ENCODE results near the gene NXPE3.

The NXPE3 gene

GRCh38 chr3:101796077-101796680 lies 17.2 kb downstream of the NXPE3 start:
- H3K4me3 ChIP-seq (ENCODE audit: low read depth, low read length): no peak overlapping the region
- no peak for DNase-seq (ENCODE audit: low read depth)

GRCh38 chr3:101801174-101801573 lies 22.2 kb downstream of the NXPE3 start:
- no peak overlapping the region for H3K4me3 ChIP-seq (ENCODE audit: low read depth, low read length)
- DNase-seq (ENCODE audit: low read depth): no peak

- no peak overlapping the region for H3K4me3 ChIP-seq (ENCODE audit: low read depth, low read length)
- no peak for DNase-seq (ENCODE audit: low read depth)
Measured at GRCh38 chr3:101802179-101802578, 23.2 kb downstream of the NXPE3 start.

GRCh38 chr3:101803173-101803782 lies 24.3 kb downstream of the NXPE3 start:
- DNase-seq (ENCODE audit: low read depth): no peak
- H3K4me3 ChIP-seq (ENCODE audit: low read depth, low read length): no peak overlapping the region

- no peak overlapping the region for H3K4me3 ChIP-seq (ENCODE audit: low read depth, low read length)
- DNase-seq (ENCODE audit: low read depth): no peak
Measured at GRCh38 chr3:101803939-101804338, 24.9 kb downstream of the NXPE3 start.

GRCh38 chr3:101806491-101806890 lies 27.5 kb downstream of the NXPE3 start:
- no peak overlapping the region for H3K4me3 ChIP-seq (ENCODE audit: low read depth, low read length)
- no peak for DNase-seq (ENCODE audit: low read depth)

GRCh38 chr3:101807888-101808287 lies 28.9 kb downstream of the NXPE3 start:
- no peak overlapping the region for H3K4me3 ChIP-seq (ENCODE audit: low read depth, low read length)
- DNase-seq (ENCODE audit: low read depth): no peak

- no peak for DNase-seq (ENCODE audit: low read depth)
- H3K4me3 ChIP-seq (ENCODE audit: low read depth, low read length): no peak overlapping the region
Measured at GRCh38 chr3:101809178-101810021, 30.4 kb downstream of the NXPE3 start.

- DNase-seq (ENCODE audit: low read depth): no peak
- no peak overlapping the region for H3K4me3 ChIP-seq (ENCODE audit: low read depth, low read length)
Measured at GRCh38 chr3:101810022-101810418, 31.0 kb downstream of the NXPE3 start.

- H3K4me3 ChIP-seq (ENCODE audit: low read depth, low read length): no peak overlapping the region
- no peak for DNase-seq (ENCODE audit: low read depth)
Measured at GRCh38 chr3:101811875-101812274, 32.9 kb downstream of the NXPE3 start.

- DNase-seq (ENCODE audit: low read depth): no peak
- no peak overlapping the region for H3K4me3 ChIP-seq (ENCODE audit: low read depth, low read length)
Measured at GRCh38 chr3:101812895-101813294, 33.9 kb downstream of the NXPE3 start.

- no peak for DNase-seq (ENCODE audit: low read depth)
- H3K4me3 ChIP-seq (ENCODE audit: low read depth, low read length): no peak overlapping the region
Measured at GRCh38 chr3:101813817-101814440, 34.9 kb downstream of the NXPE3 start.

GRCh38 chr3:101814835-101815234 lies 35.8 kb downstream of the NXPE3 start:
- DNase-seq (ENCODE audit: low read depth): no peak
- no peak overlapping the region for H3K4me3 ChIP-seq (ENCODE audit: low read depth, low read length)

- DNase-seq (ENCODE audit: low read depth): no peak
Measured at GRCh38 chr3:101816215-101817149, 37.5 kb downstream of the NXPE3 start.

GRCh38 chr3:101817992-101818391 lies 39.0 kb downstream of the NXPE3 start:
- no peak for DNase-seq (ENCODE audit: low read depth)
- H3K4me3 ChIP-seq (ENCODE audit: low read depth, low read length): no peak overlapping the region

More at GRCh38 chr3:101816215-101817149, 37.5 kb downstream of the NXPE3 start:
- H3K4me3 ChIP-seq (ENCODE audit: low read depth, low read length): no peak overlapping the region

GRCh38 chr3:101819649-101820206 lies 40.7 kb downstream of the NXPE3 start:
- H3K4me3 ChIP-seq (ENCODE audit: low read depth, low read length): no peak overlapping the region
- DNase-seq (ENCODE audit: low read depth): no peak

GRCh38 chr3:101821503-101821902 lies 42.5 kb downstream of the NXPE3 start:
- DNase-seq (ENCODE audit: low read depth): no peak
- H3K4me3 ChIP-seq (ENCODE audit: low read depth, low read length): no peak overlapping the region

- no peak for DNase-seq (ENCODE audit: low read depth)
Measured at GRCh38 chr3:101823525-101823924, 44.5 kb downstream of the NXPE3 start.

GRCh38 chr3:101824702-101825101 lies 45.7 kb downstream of the NXPE3 start:
- H3K4me3 ChIP-seq (ENCODE audit: low read depth, low read length): no peak overlapping the region
- DNase-seq (ENCODE audit: low read depth): peak; percentile 38

More at GRCh38 chr3:101823525-101823924, 44.5 kb downstream of the NXPE3 start:
- no peak overlapping the region for H3K4me3 ChIP-seq (ENCODE audit: low read depth, low read length)

Measured in skeletal muscle cell (primary cell).